EL (cell line): ENCODE results near the gene DIPK1A.
A peak's percentile ranks its signal among the peaks of the same experiment; 100 is the strongest.

ENCODE experiments used
- DNase-seq: peaks from one replicate; pipeline ENCODE4 v3.0.0-alpha.2; 2016

The DIPK1A gene

DNA sequence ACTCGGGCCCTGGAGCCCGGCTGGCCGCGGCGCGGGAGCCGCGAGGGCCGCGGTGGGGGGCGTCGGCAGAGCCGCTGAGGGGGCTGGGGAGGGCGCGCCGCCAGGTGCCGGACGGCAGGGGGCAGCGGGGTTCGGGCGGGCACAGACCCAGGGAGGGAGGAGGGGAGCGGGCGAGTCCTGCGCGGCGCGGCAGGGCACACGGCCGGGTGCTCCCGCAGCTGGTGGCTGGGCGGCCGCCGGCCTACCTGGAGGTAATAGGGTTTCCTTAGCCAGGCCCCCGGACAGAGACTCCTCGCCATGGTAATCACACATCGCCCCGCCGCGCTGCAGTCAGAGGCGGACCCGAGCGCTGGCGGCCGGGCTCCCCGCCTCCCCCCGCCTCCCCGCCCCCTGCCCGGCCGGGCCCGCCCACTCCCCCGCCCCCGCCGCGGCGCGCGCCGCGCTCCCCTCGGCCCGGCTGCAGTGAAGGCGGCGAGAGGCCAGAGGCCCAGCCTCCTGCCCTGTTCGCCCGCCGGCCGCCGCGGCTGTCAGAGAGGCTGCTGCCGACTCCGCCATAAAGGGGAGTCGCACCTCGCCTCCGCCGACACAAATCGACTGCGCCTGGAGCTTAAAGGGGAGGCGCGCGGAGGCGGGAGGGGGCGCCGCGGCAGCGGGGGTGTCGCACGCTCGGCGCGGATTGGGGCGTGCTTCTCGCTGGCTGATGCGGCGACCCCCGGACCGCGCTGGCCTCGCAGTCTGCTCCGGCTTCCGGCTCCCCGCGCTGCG, at the start of gene DIPK1A:
Gene DIPK1A (minus strand): TSS at position 332 of the 765 bp plus-strand sequence. CDS start 33 bp downstream, at position 299.
- peak; percentile 81 for DNase-seq

GRCh38 chr1:93007941-93008577, 46.8 kb upstream of the DIPK1A start:
- DNase-seq, result peak; percentile 38

DNA sequence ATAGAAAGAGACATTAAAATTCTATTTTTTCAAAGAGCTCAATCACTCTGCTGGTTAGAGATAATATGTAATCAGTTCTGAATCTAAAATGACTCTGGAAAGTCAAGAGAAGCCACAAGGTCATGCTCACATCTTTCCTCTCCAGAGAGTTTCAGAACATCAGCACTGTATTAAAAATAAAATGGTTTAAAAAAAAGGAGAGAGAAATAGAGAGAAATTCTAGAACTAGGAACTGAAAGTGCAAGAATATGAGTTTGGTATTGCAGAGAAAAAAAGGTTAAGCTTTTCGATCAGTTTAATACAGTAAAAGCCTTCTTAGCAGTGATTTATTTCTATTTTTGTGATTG, 44.0 kb upstream of the DIPK1A start:
- DNase-seq, result no peak

GRCh38 chr1:93004566-93005251, 43.4 kb upstream of the DIPK1A start:
- no peak for DNase-seq

- DNase-seq, result no peak
Observed at GRCh38 chr1:93003981-93004380, 42.7 kb upstream of the DIPK1A start.

DNA sequence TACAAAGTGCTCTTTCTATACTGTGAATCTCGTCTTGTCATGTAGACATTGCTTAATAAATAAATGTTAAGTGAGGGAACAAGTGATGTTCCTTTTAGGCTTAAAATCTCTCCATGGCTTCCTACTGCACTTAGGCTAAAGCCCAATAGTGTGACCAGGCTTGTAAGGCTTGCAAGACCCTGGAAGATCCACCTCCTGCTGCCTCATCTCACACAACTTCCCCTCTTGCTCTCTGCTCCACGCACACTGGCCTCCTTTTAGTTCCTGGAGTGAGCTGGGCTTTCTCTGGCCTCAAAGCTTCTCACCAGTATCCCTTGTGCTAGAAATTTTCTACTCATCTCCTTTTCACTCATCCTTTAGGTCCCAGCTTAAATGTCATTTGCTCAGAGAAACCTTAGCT, 41.5 kb upstream of the DIPK1A start:
- DNase-seq, result no peak

DNA sequence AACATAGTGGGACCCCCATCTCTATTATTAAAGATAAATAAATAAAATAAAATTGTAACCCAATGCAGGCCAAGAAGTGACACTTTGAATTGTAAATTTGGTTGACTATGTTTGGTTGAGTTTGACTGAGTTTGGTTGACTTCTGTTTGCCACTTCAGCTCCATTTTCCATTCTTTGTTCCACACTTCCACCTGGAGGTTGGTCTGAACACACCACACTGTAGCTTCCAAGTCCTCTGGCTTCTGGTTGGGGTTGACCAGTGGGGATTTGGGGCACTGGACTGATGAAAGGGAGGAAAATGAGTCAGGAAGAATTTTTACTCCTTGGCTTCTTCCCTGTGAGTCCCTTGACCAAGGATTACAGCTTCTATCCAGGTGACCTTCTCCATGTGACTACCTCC, 40.6 kb upstream of the DIPK1A start:
- no peak for DNase-seq

GRCh38 chr1:93000751-93001175, 39.5 kb upstream of the DIPK1A start:
- DNase-seq, result no peak

DNA sequence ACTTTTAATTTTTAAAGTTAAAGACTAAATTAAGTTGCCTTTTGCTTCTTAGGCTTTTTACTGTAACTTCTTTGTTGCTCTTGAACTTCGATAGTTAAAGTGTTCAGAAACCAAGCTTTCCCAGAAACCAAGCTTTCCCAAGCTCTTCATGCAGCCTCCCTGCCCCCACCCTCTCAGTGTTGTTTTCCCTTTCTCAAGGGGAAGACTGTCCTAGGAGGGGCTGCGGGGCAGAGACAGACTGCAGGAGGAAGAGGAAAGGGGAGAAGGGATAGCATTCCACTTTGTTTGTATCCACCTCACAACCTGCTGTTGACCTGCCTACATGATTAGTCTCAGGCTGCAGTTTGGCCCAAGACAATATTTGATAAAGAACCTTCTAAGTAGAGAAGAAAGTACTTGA, 39.0 kb upstream of the DIPK1A start:
- no peak for DNase-seq

GRCh38 chr1:92998821-92999220, 37.6 kb upstream of the DIPK1A start:
- no peak for DNase-seq

- no peak for DNase-seq
Observed at GRCh38 chr1:92995441-92996430, 34.5 kb upstream of the DIPK1A start.

DNA sequence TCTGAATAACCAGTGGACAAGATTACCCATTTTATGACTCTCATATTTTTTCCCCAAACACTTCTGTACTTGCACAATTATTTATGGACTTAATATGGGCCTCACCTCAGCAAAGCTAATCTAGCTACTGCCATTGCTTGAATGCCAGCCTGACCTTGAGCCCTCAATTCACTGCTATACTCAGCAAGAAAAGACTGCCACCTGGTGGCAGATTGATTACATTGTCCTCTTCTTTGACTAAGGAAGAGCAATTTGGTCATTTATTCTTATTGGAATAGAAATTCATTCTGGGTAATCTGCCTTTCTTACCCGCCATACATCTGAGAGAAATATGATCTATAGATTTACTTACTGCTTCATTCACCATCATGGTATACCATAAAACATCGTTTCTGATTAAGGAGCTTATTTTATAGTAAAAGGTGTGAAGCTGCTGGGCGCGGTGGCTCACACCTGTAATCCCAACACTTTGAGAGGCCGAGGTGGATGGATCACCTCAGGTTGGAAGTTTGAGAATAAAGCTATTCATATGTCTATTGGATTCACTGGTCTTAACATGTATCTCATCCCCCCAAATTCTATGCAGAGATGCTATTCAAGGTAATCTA, 32.9 kb upstream of the DIPK1A start:
- DNase-seq, result peak; percentile 76

- DNase-seq, result no peak
Observed at GRCh38 chr1:92993581-92993980, 32.3 kb upstream of the DIPK1A start.

DNA sequence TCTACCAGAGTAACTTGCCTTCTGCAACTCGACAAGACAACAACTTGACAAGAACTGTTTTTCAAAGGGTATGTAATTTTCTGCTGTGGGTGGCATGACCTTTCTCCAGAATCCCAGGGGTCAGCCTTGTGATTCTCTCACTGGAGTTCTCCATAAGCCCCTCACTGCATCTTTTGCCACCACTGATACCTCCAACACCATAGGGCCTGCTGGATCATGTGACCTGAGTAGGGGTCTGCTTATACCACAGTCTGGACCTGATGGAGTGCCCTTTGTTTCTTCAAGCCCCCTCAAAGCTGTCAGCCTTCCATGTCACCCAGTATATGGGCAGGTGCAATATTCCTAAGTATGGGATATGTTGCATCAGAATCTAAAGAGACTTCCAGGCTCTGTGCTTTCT, 31.6 kb upstream of the DIPK1A start:
- no peak for DNase-seq

DNA sequence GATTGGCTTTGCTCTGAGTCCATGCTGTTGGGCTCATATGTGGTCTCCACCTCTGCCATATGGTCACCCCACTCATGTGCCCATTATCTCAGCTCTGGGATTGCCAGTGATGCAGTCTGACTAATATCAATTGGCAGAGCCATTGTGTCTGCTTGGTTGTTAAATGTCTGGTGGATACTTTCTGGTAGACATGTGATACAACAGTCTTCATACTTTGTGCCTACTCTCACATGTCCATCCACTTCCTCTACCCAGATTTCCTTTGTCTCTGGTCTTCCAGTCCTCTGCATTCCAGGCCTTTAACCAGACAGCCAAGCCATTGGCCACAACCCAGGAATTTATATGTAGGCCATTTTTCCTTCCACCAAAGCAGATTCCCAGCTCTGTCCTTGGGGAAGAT, 30.8 kb upstream of the DIPK1A start:
- DNase-seq, result no peak

DNA sequence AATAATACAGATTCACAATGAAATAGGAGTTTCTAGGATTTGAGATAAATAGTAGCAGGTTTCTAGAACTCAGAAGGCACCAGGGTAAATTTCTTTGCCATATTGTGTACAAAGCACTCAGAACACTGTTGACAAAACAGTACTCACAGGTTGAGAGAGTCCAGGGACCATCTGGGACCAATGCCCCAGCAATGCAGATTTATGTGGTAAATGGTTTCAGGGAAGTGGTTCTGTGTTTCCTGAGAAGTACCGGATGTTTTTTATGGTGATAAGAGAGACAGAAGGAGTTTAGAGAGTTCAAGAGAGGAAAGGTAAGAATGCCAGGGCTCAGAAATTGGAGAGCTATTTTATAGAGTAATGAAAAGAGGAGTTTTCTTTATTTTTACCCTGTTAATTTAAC, 29.6 kb upstream of the DIPK1A start:
- no peak for DNase-seq

DNA sequence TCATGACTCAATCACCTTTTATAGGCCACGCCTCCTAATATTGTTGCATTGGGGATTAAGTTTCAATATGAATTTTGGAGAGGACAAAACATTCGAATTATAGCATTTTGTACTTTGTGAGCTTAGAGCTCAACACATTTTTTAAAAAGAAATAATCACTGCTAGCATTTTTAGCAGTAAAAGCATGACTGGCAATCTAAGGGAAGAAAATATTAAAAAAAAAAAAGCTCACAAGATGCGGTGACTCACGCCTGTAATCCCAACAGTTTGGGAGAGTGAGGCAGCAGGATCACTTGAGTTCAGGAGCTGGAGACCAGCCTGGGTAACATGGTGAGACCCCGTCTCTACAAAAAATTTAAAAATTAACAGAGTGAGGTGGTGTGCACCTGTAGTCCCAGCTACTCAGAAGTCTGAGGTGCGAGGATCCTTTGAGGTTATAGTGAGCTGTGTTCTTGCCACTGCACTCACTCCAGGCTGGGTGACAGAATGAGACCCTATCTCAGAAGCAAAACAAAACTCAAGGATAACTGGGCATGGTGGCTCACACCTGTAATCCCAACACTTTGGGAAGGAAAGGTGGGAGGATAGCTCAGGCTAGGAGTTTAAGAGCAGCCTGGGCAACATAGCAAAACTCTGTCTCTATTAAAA, 28.8 kb upstream of the DIPK1A start:
- DNase-seq, result peak; percentile 26

DNA sequence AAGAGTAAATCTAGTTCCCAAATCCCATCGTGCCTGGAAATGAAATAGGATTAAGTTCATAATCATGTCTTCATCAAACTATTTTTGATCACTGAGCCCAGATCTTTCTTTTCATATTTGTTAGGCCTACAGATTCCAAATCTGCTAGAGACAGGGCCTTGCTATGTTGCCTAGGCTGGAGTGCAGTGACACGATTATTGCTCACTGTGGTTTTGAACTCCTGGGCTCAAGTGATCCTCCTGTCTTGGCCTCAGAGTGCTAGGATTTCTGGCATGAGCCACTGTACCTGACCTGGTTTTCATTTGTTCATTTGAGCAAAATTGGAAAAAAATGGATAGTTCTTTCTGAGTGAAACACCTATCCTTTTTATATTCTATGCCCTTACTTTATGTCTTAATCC, 28.0 kb upstream of the DIPK1A start:
- no peak for DNase-seq

- no peak for DNase-seq
Observed at GRCh38 chr1:92987462-92987861, 26.2 kb upstream of the DIPK1A start.

GRCh38 chr1:92985101-92985500, 23.8 kb upstream of the DIPK1A start:
- no peak for DNase-seq

DNA sequence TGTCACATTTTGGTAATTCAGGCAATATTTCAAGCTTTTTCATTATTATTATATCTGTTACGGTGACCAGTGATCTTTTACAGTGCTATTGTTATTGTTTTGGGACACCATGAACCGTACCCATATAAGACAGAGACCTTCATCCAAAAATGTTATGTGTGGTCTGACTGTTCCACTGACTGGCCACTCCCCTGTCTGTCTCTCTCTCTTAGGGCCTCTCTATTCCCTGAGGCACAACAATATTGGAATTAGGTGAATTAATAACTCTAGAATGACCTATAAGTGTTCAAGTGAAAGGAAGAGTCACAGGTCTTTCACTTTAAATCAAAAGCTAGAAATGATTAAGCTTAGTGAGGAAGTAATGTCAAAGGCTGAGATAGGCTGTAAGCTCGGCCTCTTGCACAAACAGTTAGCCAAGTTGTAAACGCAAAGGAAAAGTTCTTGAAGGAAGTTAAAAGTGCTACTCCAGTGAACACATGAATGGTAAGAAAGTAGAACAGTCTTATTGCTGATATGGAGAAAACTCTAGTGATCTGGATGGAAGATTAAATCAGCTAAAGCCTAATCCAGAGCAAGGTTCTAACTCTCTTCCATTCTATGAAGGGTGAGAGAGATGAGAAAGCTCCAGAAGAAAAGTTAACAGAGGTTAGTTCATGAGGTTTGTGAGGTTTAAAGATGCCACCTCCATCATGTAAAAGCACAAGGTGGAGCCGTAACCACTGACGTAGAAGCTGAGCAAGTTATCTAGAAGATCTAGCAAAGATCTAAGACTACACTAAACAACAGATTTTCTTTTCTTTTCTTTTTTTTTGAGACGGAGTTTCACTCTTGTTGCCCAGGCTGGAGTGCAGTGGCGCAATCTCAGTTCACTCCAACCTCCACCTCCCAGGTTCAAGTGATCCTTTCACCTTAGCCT, 19.7 kb upstream of the DIPK1A start:
- no peak for DNase-seq
